GM21529 (cell line): ENCODE data around the gene STAC2.
"Not testable (repeated sequence)": the region's sequence is repeated elsewhere in the genome, so short reads cannot be mapped to it uniquely, and the experiment has no call there.

Experiments used
- ATAC-seq: cut with Tn5 transposase; IDR thresholded peaks from one replicate; pipeline ENCODE4 v1.9.1; 2021; ENCODE audit not compliant: unreplicated experiment

STAC2 gene

DNA sequence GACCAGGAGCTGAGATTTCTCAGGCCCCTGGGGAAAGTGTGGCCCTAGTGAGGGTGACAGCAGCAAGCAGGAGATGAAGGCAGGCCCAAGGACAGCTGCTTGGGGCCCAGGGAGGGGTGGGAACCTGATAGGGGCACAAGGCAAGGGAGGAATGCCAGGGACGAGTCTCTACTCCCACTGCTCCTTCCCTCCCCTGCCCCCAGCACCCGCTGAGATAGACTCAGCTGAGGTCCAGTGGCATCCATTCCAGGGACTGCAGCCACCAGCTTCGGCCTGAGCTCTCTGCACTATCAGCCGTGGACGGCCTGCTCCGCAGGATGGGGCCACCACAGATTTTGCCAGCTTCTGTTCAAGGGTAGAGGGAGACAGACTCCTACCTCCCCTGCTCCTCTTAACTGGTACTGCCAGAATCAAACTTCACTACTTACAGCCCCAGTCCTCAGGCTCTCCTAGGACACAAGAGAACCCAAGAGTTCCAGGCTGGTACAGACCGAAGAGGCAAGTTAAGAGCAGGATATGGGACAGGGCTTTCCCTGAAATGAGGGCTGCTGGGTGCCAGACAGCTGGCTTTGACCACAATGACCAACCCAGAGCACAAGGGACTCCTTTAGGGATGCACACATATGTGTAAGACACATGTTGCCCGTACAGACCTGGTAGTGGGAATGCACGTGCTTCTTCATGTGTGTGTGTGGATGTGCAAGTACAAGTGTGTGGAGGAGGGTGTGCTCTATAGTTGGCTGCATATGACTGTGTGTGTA is 33.8 kb downstream of the STAC2 start:
- no peak for ATAC-seq

DNA sequence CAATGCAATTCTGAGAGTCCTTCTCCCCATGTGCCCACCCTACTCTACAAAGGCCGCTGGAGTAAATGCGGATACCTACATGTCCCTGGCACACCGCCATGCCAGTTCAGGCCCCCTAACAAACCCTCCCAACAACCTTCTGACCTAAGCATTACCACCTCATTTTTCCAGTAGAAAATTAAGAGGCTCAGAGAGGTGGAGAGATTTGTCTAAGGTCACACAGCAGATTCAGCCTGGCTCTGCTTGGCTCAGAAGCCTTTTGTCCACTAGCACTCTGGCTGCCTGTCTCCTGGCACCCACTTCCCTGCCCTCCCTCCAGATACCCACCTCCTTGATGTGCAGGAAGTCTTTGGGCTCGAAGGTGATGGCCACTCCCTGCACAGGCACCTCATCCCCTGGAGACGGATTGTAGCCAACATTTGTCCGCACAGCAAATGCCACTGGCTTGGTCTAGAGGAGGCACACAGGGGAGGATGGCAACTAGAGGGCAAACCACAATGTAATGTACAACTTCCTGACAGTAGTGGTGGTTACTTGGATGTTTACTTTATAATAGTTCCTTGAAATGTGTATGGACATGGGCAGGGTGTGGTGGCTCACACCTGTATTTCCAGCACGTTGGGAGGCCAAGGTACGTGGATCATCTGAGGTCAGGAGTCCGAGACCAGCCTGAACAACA is 38.5 kb downstream of the STAC2 start:
- ATAC-seq, result no peak

DNA sequence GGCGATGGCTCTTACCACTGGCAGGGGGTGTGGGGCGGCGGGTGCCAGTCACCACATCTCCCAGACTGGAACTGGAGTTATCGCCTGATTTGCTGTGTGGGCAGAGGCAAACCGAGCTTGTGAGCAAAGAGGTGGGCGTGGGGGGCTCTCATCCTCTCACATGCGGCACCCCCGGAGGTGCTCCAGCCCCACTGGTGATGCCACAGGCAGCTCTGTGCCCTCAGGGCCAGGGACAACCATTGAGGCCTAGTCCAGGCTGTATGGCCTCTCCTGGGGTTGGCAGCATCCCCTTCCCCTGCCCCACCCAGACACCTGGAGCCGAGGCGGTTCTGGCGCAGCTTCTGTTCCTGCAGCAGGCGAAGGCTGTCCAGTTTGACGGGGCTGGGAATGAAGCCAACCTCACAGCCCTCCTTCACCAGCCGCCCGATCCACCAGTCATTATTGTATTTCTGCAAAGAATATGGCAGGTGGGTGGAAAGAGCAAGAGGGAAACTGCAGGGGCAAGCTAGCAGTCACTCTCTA is 39.2 kb downstream of the STAC2 start:
- no peak for ATAC-seq

DNA sequence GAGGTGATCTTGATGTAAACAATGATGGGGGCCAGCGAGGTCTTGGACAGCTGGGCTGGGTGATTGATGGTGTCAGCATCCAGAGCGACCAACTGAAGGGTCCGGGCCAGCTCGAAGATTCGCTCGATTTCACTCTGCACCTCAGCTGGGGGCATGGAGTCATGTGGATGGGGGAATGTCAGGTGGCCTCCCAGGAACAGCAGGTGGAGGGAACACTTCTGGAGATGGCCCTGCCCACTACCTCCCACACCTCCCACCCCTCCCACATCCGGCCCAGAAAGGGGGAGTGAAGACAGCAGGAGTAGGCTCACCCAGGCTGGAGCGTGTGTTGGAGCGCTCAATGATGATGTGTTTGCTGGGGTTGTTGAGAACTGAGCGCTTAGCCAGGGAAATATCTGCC is 42.0 kb downstream of the STAC2 start:
- ATAC-seq, result no peak

DNA sequence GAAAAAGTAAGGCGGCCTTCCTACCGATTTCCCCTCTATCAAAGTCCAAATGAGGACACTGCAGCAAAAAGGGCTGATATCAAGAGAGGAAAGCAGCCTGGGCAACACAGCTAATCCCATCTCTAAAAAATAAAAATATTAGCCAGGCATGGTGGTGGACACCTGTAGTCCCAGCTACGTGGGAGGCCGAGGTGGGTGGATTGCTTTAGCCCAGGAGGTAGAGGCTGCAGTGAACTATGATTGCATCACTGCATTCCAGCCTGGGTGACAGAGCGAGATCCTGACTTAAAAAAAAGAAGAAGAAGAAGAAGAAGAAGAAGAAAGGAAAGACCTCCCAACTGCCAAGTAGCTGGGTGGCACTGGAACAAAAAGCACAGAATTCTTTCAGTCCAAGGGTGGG is 42.7 kb downstream of the STAC2 start:
- no peak for ATAC-seq

GRCh38 chr17:39181303-39181702 is 44.4 kb downstream of the STAC2 start:
- ATAC-seq, result no peak

DNA sequence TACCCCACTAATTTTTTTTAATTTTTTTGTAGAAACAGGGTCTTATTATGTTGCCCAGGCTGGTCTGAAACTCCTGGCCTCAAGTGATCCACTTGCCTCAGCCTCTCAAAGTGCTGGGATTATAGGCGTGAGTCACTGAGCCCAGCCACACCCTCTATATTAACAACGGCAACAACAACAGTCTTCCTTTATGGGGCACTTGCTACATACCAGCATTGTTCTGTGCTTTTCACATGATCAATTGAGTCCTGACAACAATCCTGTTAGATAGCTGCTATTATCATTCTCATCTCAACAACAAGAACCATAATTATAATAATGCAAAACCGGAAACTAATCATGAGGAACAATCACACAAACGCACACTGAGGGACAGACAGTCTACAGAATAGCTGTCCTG is 47.2 kb downstream of the STAC2 start:
- no peak for ATAC-seq

DNA sequence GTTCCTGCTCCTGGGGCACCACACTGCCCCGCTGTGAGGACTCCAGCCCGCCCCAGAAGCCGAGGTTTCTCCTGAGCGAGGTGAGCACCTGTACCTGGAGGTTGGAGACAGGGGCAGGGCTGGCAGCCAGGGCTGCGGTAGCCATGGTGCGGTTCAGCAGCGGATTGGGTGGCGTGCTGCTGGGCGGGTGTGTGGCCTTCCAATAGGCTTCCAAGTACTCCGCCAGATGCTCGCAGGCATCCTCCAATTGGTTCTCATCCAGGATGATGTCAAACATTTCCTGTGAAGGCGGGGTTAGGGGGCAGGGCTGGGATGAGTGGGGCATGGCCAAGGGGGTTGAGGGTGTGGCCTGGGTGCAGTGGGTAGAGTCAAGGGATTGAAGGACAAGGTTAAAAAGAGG is 48.5 kb downstream of the STAC2 start:
- no peak for ATAC-seq

GRCh38 chr17:39175695-39176093 is 50.1 kb downstream of the STAC2 start:
- no peak for ATAC-seq

- ATAC-seq, result no peak
Measured at GRCh38 chr17:39174920-39175694, 50.6 kb downstream of the STAC2 start.

GRCh38 chr17:39173526-39174274 is 52.0 kb downstream of the STAC2 start:
- no peak for ATAC-seq

DNA sequence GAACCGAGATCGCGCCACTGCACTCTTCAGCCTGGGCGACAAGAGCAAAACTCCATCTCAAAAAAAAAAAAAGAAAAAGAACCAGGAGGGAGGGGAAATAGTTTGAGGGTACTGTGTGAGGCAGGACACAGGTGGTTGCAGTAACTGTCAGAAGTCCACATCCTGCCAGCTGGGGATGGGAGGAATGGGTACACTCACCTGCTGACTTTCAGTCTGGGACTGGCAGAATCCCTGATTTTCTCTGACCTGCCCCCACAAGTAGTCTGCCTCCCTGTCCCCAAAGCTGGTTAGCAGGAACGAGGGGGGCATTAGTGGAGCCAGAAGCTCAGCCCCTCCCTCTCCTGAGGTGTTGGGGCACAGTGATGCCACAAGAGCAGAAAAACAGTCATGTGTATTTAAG is 52.7 kb downstream of the STAC2 start:
- no peak for ATAC-seq

DNA sequence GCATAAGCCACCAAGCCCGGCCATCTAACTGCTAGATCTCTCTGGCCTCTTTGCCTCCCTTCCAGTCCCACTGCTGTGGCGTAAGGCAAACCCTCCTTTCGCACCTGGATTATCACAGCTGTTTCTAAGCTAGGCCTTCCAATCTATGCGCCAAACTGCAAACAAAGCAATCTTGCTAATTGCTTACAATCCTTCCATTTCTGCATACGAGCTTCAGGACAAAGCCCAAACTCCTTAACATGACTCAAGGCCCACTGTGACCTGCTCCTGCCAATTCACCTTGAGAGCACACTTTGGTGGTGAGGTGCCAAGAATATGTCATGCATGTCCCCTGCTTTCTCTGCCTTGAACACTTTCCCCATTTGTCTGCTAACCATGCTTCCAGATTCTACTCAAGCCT is 53.8 kb downstream of the STAC2 start:
- ATAC-seq, result no peak

GRCh38 chr17:39170558-39170957 is 55.2 kb downstream of the STAC2 start:
- no peak for ATAC-seq

DNA sequence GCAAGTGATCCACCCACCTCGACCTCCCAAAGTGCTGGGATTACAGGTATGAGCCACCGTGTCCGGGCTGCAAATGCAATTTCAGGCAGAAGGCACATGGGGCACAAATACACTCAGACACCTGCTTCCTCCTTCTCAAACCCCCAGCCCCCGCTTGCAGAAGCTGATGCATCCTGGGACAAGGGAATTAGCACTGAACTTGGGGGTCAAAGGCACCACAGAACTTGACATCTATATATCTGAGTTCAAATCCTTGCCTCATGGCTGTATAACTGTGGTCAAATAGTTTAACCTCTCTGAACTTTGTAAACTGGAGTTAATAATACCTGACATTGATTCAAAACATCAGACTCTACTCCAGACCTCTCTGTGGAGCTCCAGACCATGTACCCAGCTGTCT is 55.6 kb downstream of the STAC2 start:
- no peak for ATAC-seq

DNA sequence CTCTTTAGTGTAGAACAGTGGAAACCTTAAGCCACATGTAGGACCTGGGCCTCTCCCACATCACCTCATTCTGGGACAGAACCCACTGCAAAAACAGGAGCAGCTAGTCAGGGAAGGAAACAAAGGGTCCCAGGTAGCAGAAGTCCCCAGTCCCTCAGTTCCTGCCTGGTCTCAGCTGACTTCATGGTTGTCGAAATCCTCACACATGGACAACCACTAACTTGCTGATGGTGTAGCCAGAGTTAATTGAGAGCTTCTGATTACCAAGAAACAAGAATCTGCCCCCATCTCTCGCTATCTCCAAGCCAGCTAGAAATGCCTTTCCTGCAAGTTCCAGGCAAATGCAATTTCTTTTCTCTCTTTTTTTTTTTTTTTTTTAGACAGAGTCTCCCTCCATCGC is 56.2 kb downstream of the STAC2 start:
- ATAC-seq, result no peak

GRCh38 chr17:39169101-39169500 is 56.6 kb downstream of the STAC2 start:
- ATAC-seq, result no peak

DNA sequence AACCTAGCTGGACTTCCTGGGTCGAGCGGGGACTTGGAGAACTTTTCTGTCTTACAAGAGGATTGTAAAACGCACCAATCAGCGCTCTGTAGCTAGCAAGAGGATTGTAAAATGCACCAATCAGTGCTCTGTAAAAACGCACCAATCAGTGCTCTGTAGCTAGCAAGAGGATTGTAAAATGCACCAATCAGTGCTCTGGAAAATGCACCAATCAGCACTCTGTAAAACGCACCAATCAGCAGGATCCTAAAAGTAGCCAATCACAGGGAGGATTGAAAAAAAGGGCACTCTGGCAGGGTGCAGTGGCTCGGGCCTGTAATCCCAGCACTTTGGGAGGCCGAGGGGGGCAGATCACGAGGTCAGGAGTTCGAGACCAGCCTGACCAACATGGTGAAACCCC is 57.2 kb downstream of the STAC2 start:
- ATAC-seq, result not testable (repeated sequence)

- no peak for ATAC-seq
Measured at GRCh38 chr17:39167476-39167875, 58.3 kb downstream of the STAC2 start.

- no peak for ATAC-seq
Measured at GRCh38 chr17:39166437-39167335, 59.1 kb downstream of the STAC2 start.
